ENCODE measurements around the gene TRIM9.

Gene TRIM9

GRCh38 chr14:51094901-51095853 is at the start of gene TRIM9:
Gene TRIM9 (minus strand): TSS chr14:51095105. CDS start chr14:51094939, 166 bp downstream.
- DNase-seq, result peak; percentile 92 to 94

GRCh38 chr14:51140856-51141255 is 46.0 kb upstream of the TRIM9 start:
- DNase-seq, result no peak

- no peak for DNase-seq
Measured at GRCh38 chr14:51140338-51140737, 45.4 kb upstream of the TRIM9 start.

GRCh38 chr14:51139121-51139681 is 44.3 kb upstream of the TRIM9 start:
- no peak for DNase-seq

- no peak for DNase-seq
Measured at GRCh38 chr14:51138404-51139103, 43.6 kb upstream of the TRIM9 start.

GRCh38 chr14:51131516-51131915 is 36.6 kb upstream of the TRIM9 start:
- DNase-seq, result no peak

GRCh38 chr14:51129130-51129529 is 34.2 kb upstream of the TRIM9 start:
- DNase-seq, result no peak

- no peak for DNase-seq
Measured at GRCh38 chr14:51124029-51124428, 29.1 kb upstream of the TRIM9 start.

- no peak for DNase-seq
Measured at GRCh38 chr14:51121096-51121495, 26.2 kb upstream of the TRIM9 start.

GRCh38 chr14:51119411-51120051 is 24.6 kb upstream of the TRIM9 start:
- DNase-seq, result no peak

- no peak for DNase-seq
Measured at GRCh38 chr14:51118993-51119392, 24.1 kb upstream of the TRIM9 start.

GRCh38 chr14:51117593-51117992 is 22.7 kb upstream of the TRIM9 start:
- DNase-seq, result no peak

- DNase-seq, result no peak
Measured at GRCh38 chr14:51116682-51117081, 21.8 kb upstream of the TRIM9 start.

GRCh38 chr14:51109651-51110050 is 14.7 kb upstream of the TRIM9 start:
- no peak for DNase-seq

- DNase-seq, result no peak
Measured at GRCh38 chr14:51107801-51108200, 12.9 kb upstream of the TRIM9 start.

- no peak for DNase-seq
Measured at GRCh38 chr14:51104467-51104866, 9.6 kb upstream of the TRIM9 start.

GRCh38 chr14:51097287-51097686 is 2.4 kb upstream of the TRIM9 start:
- no peak for DNase-seq

- no peak for DNase-seq
Measured at GRCh38 chr14:51096870-51097269, 2.0 kb upstream of the TRIM9 start.

- DNase-seq, result peak; percentile 5 to 9
Measured at GRCh38 chr14:51095854-51096823, 1.2 kb upstream of the TRIM9 start.

- peak; percentile 18 to 27 for DNase-seq
Measured at GRCh38 chr14:51094282-51094821, 553 bp downstream of the TRIM9 start.

Measured in activated CD4-positive, alpha-beta T cell treated with anti-CD3 and anti-CD28 coated beads, Interleukin-2, amount 50 U/mL, for 48 hours (primary cell).